Activated B cell treated with CpG ODN at 0.5 μM for 24 hours (primary cell): ENCODE measurements around the gene WSCD1. TPM values are rescaled to one million over a fixed set of nuclear protein-coding genes. Genes with fewer than 3 reads are reported as not detected.

ENCODE experiments used
- ATAC-seq: fragments of 200-7000 bp; cut with Tn5 transposase; one replicate; pipeline ENCODE4 v1.10.0; 2021; ENCODE audit warnings: low read depth, mild to moderate bottlenecking, moderate library complexity
- CTCF ChIA-PET: fragments of 350-600 bp; sonication (Branson Sonifier 250); formaldehyde crosslinking; loops from one replicate; lab custom pipeline; 2021; ENCODE audit warnings: antibody characterized with exemption; lab: Charles Lee
- POLR2A ChIA-PET: fragments of 350-600 bp; sonication (Branson Sonifier 250); formaldehyde crosslinking; loops from one replicate; lab custom pipeline; 2021; ENCODE audit warnings: antibody characterized with exemption; lab: Charles Lee
- DNase-seq: peaks from one replicate; pipeline ENCODE4 v3.0.0; 2022
- H3K27ac Mint-ChIP-seq: one replicate; pipeline ENCODE4 v1.8.0; 2020; ENCODE audit warnings: mixed read lengths
- H3K27me3 Mint-ChIP-seq: one replicate; pipeline ENCODE4 v1.8.0; 2021; ENCODE audit warnings: mixed read lengths
- H3K36me3 Mint-ChIP-seq: one replicate; pipeline ENCODE4 v1.8.0; 2021; ENCODE audit warnings: low read depth, mixed read lengths
- H3K4me1 Mint-ChIP-seq: one replicate; pipeline ENCODE4 v1.8.0; 2021; ENCODE audit warnings: mixed read lengths
- H3K4me3 Mint-ChIP-seq: one replicate; pipeline ENCODE4 v1.8.0; 2020; ENCODE audit warnings: mild to moderate bottlenecking, mixed read lengths
- H3K9me3 Mint-ChIP-seq: one replicate; pipeline ENCODE4 v1.8.0; 2020; ENCODE audit warnings: mixed read lengths
- intact Hi-C: fragments of 100-400 bp; cut with micrococcal nuclease; formaldehyde crosslinking; loops from one replicate; pipeline ENCODE4 v1.15.1; 2024
- total RNA-seq: library from RNA; stranded (reverse); gene quantifications from 2 replicates; pipeline ENCODE4 v1.2.3, GENCODE V29; 2022
- TF ChIP-seq, protein P1 (sequence below): fragments of 200-600 bp; IDR thresholded peaks from one replicate; pipeline ENCODE4 v1.8.0; 2022; ENCODE audit warnings: antibody characterized with exemption, mild to moderate bottlenecking

The WSCD1 gene
- total RNA-seq, 1 donor from 2014 or later, result not detected

DNA sequence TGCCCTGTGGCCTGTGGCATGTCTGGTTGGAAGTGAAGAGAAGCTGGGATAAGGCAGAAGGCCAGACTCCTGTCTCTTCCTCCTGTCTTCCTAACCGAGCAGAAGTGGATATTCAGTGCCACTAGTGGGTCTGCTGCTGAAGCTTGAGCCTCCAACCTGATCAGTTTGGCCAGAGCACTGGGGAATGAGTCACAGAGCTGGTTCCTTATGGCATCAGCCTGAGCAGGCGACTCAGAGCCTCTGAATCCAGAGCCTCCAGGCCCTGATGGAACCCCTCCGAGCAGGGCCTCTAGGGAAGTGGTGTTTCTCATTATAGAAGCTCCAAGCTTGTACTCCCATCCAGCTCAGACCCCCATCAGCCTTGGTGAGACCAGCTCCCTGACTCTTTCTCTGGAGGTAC is 2.0 kb downstream of the WSCD1 start:
- Mint-ChIP-seq H3K27ac (no peak overlapping the region), H3K27me3 (peaks cover 46% of the 10 kb centered on the region), H3K36me3 (no peaks in the 10 kb centered on the region), H3K4me3 (no peak overlapping the region), H3K4me1 (peaks cover 14% of the 10 kb centered on the region), H3K9me3 (no peaks in the 10 kb centered on the region)
- POLR2A ChIA-PET, result no interaction called here
- intact Hi-C loops, result no loop called here
- DNase-seq (no peak), ATAC-seq (no peak)
- TF ChIP-seq, protein P1, sequence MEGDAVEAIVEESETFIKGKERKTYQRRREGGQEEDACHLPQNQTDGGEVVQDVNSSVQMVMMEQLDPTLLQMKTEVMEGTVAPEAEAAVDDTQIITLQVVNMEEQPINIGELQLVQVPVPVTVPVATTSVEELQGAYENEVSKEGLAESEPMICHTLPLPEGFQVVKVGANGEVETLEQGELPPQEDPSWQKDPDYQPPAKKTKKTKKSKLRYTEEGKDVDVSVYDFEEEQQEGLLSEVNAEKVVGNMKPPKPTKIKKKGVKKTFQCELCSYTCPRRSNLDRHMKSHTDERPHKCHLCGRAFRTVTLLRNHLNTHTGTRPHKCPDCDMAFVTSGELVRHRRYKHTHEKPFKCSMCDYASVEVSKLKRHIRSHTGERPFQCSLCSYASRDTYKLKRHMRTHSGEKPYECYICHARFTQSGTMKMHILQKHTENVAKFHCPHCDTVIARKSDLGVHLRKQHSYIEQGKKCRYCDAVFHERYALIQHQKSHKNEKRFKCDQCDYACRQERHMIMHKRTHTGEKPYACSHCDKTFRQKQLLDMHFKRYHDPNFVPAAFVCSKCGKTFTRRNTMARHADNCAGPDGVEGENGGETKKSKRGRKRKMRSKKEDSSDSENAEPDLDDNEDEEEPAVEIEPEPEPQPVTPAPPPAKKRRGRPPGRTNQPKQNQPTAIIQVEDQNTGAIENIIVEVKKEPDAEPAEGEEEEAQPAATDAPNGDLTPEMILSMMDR, result no peak
- CTCF ChIA-PET, result no interaction called here

DNA sequence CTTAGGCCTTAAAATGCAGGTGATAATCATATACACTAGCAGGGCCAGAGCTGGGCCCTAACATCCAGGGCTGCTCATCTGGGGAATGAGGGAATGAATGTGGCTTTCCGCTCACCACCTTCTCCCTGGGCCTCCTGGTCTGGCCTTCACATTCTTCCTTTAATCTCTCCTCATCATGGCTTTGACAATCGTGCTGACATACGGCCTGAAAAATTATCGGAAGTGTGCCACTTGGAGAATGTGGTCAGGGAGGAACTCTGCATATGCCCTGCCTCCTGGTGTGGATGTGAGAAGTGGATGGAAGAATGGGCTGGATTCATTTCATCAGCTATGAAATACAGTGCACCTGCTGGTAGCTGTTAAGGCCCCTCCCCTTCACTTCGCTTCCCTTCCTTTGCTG is 2.4 kb downstream of the WSCD1 start:
- ATAC-seq, result no peak
- Mint-ChIP-seq H3K27ac (no peak overlapping the region), H3K4me1 (peaks cover 14% of the 10 kb centered on the region), H3K4me3 (no peak overlapping the region), H3K36me3 (no peaks in the 10 kb centered on the region), H3K27me3 (peaks cover 41% of the 10 kb centered on the region), H3K9me3 (no peaks in the 10 kb centered on the region)
- TF ChIP-seq, protein P1, result no peak
- no peak for DNase-seq
- intact Hi-C loops, result no loop called here
- ChIA-PET CTCF (no interaction called here), POLR2A (no interaction called here)

DNA sequence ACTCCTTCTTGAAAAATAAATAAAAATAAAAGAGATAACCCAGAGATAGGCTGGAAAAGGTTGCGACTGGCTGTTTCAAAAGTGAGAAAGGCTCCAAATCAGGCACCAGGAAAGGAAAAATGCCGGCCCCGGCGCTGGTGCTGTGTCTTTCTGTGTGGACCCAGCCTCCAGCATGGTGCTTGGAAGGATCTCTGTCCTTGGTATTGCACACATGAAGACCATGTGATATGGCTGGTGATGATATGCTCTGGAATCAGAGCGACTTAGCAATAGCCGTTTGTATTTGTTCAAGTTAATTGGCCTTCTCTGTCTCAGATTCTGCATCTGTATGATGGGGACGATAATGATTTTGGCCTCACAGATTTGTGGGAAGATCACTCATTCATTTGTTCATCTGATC is 3.4 kb downstream of the WSCD1 start:
- Mint-ChIP-seq H3K27me3 (peaks cover 32% of the 10 kb centered on the region), H3K4me1 (peaks cover 14% of the 10 kb centered on the region), H3K36me3 (no peaks in the 10 kb centered on the region), H3K4me3 (no peak overlapping the region), H3K27ac (no peak overlapping the region), H3K9me3 (no peaks in the 10 kb centered on the region)
- POLR2A ChIA-PET, result interaction anchor here (0.6 kb wide), 1 partner anchor 446 kb away, joined by 3 read pairs; no protein-coding TSS in a partner anchor
- ATAC-seq (no peak), DNase-seq (no peak)
- TF ChIP-seq, protein P1, result no peak
- intact Hi-C loops, result no loop called here
- CTCF ChIA-PET, result no interaction called here

DNA sequence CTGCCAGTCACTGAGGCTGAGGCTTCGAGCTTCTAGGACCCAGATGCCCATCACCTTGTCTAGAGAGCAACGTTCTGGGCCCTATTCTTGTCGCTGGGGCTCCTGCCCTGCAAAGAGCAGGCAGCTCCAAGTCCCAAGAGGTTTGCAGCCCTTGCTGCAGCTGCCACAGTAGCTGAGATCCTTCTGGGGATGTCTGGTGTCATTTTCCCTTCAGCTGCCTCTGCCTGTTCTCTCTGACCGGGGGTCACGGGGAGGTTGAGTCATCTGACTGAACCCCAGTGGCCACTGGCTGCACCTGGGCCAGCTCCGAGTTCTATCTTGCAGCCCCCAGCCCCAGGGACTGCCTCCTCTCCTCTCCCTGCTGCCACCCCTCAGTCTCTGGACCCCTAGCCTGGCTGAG is 4.9 kb downstream of the WSCD1 start:
- TF ChIP-seq, protein P1, result no peak
- H3K4me3 Mint-ChIP-seq, result no peak overlapping the region
- peaks cover 3% of the 10 kb centered on the region for H3K4me1 Mint-ChIP-seq
- intact Hi-C loops, result no loop called here
- H3K27ac Mint-ChIP-seq, result no peak overlapping the region
- ATAC-seq (no peak), DNase-seq (no peak)
- POLR2A ChIA-PET, result no interaction called here
- no peaks in the 10 kb centered on the region for H3K9me3 Mint-ChIP-seq
- no peaks in the 10 kb centered on the region for H3K36me3 Mint-ChIP-seq
- H3K27me3 Mint-ChIP-seq, result peaks cover 18% of the 10 kb centered on the region
- CTCF ChIA-PET, result no interaction called here

DNA sequence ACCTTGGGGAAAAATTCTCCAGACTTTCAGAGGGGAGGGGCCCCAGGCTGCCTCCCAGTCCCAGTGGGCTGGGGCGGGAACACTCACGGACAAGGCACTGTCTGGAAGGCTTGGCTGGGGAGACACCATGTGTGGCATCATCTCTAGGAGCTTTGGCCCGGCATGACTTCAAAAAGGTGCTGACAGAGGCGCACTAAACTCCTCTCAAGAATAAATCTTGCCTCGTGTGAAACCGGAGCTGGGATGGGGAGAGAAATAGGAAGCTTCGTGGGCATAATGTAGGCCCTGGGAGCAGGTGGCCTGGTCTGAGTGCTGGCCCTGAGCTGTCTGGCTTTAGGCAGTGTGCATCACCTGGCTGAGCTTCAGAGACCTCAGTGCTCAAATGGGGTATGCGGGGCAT is 5.7 kb downstream of the WSCD1 start:
- H3K27ac Mint-ChIP-seq, result no peak overlapping the region
- ChIA-PET CTCF (no interaction called here), POLR2A (no interaction called here)
- DNase-seq, result no peak
- peaks cover 18% of the 10 kb centered on the region for H3K27me3 Mint-ChIP-seq
- peaks cover 3% of the 10 kb centered on the region for H3K4me1 Mint-ChIP-seq
- no peak overlapping the region for H3K4me3 Mint-ChIP-seq
- H3K36me3 Mint-ChIP-seq, result no peaks in the 10 kb centered on the region
- no peak for ATAC-seq
- no peaks in the 10 kb centered on the region for H3K9me3 Mint-ChIP-seq
- intact Hi-C loops, result no loop called here
- TF ChIP-seq, protein P1, result no peak
